T-helper 17 cell (primary cell): Measurements from ENCODE around the gene FBN1. TPM values are rescaled to one million over a fixed set of nuclear protein-coding genes. Genes with fewer than 3 reads are reported as not detected.

Source experiments
- ATAC-seq: fragments of 150-1000 bp; cut with Tn5 transposase; 2 replicates; pipeline ENCODE4 v1.10.0; 2021; ENCODE audit warnings: mild to moderate bottlenecking, moderate library complexity
- DNase-seq, 3 donors: peaks; one replicate each; pipeline versions ENCODE4 v3.0.0 to v3.0.0-alpha.2; 2020 to 2021
- H3K9me3 ChIP-seq: one replicate; pipeline ENCODE4 v1.7.0; 2013; ENCODE audit warnings: low read length, mild to moderate bottlenecking; ENCODE audit not compliant: control insufficient read depth, poor library complexity, severe bottlenecking
- H3K27ac Mint-ChIP-seq: one replicate; pipeline ENCODE4 v1.8.0; 2022; ENCODE audit warnings: mild to moderate bottlenecking, moderate library complexity, mixed read lengths
- H3K27me3 Mint-ChIP-seq: one replicate; pipeline ENCODE4 v1.8.0; 2022; ENCODE audit warnings: mixed read lengths
- H3K36me3 Mint-ChIP-seq: one replicate; pipeline ENCODE4 v1.8.0; 2022; ENCODE audit warnings: low read depth, mixed read lengths
- H3K4me1 Mint-ChIP-seq: one replicate; pipeline ENCODE4 v1.8.0; 2022; ENCODE audit warnings: mild to moderate bottlenecking, mixed read lengths
- H3K4me3 Mint-ChIP-seq: one replicate; pipeline ENCODE4 v1.8.0; 2022; ENCODE audit warnings: mild to moderate bottlenecking, moderate library complexity, mixed read lengths
- total RNA-seq, 4 donors: library from RNA in 2 of 4; stranded (reverse) in 2 of 4; gene quantifications; one replicate each; pipeline ENCODE4 v1.2.3 and lab custom pipeline; 2022 to 2026

Gene FBN1
- total RNA-seq, 2 donors from 2014 or later = 0.07 to 0.29 TPM

- DNase-seq = no peak
- Mint-ChIP-seq H3K36me3 (no peaks in the 10 kb centered on the region), H3K4me3 (no peak overlapping the region), H3K27ac (no peak overlapping the region), H3K4me1 (no peaks in the 10 kb centered on the region), H3K27me3 (peaks cover 24% of the 10 kb centered on the region)
- H3K9me3 ChIP-seq = no peaks in the 10 kb centered on the region
- no peak for ATAC-seq
Observed at GRCh38 chr15:48544778-48545177, 100.7 kb downstream of the FBN1 start.

GRCh38 chr15:48541341-48542278 lies 103.9 kb downstream of the FBN1 start:
- no peaks in the 10 kb centered on the region for H3K4me1 Mint-ChIP-seq
- H3K27me3 Mint-ChIP-seq = peaks cover 23% of the 10 kb centered on the region
- no peaks in the 10 kb centered on the region for H3K36me3 Mint-ChIP-seq
- ATAC-seq = no peak
- no peak overlapping the region for H3K27ac Mint-ChIP-seq
- no peak overlapping the region for H3K4me3 Mint-ChIP-seq
- DNase-seq = no peak
- no peaks in the 10 kb centered on the region for H3K9me3 ChIP-seq

- Mint-ChIP-seq H3K27me3 (peaks cover 23% of the 10 kb centered on the region), H3K36me3 (no peaks in the 10 kb centered on the region), H3K4me1 (no peaks in the 10 kb centered on the region), H3K4me3 (no peak overlapping the region), H3K27ac (no peak overlapping the region)
- no peak for DNase-seq
- H3K9me3 ChIP-seq = no peaks in the 10 kb centered on the region
- ATAC-seq = no peak
Observed at GRCh38 chr15:48540756-48541155, 104.8 kb downstream of the FBN1 start.

- Mint-ChIP-seq H3K36me3 (no peaks in the 10 kb centered on the region), H3K4me1 (no peaks in the 10 kb centered on the region), H3K27me3 (peaks cover 20% of the 10 kb centered on the region), H3K27ac (no peak overlapping the region), H3K4me3 (no peak overlapping the region)
- H3K9me3 ChIP-seq = no peaks in the 10 kb centered on the region
- ATAC-seq (no peak), DNase-seq (no peak)
Observed at GRCh38 chr15:48538941-48539340, 106.6 kb downstream of the FBN1 start.

GRCh38 chr15:48537271-48538113 lies 108.0 kb downstream of the FBN1 start:
- Mint-ChIP-seq H3K4me1 (no peaks in the 10 kb centered on the region), H3K36me3 (no peaks in the 10 kb centered on the region), H3K27ac (no peak overlapping the region), H3K27me3 (peaks cover 20% of the 10 kb centered on the region), H3K4me3 (no peak overlapping the region)
- ATAC-seq = no peak
- no peak for DNase-seq
- H3K9me3 ChIP-seq = no peaks in the 10 kb centered on the region

GRCh38 chr15:48536681-48537091 lies 108.8 kb downstream of the FBN1 start:
- Mint-ChIP-seq H3K36me3 (no peaks in the 10 kb centered on the region), H3K4me3 (no peak overlapping the region), H3K27me3 (peaks cover 14% of the 10 kb centered on the region), H3K27ac (no peak overlapping the region), H3K4me1 (no peaks in the 10 kb centered on the region)
- no peaks in the 10 kb centered on the region for H3K9me3 ChIP-seq
- ATAC-seq = no peak
- DNase-seq = no peak

GRCh38 chr15:48533982-48534381 lies 111.5 kb downstream of the FBN1 start:
- H3K9me3 ChIP-seq = no peaks in the 10 kb centered on the region
- ATAC-seq (no peak), DNase-seq (no peak)
- no peaks in the 10 kb centered on the region for H3K36me3 Mint-ChIP-seq
- no peak overlapping the region for H3K4me3 Mint-ChIP-seq
- H3K27ac Mint-ChIP-seq = no peak overlapping the region
- peaks cover 13% of the 10 kb centered on the region for H3K27me3 Mint-ChIP-seq
- H3K4me1 Mint-ChIP-seq = no peaks in the 10 kb centered on the region

- DNase-seq (no peak), ATAC-seq (no peak)
- Mint-ChIP-seq H3K4me1 (no peaks in the 10 kb centered on the region), H3K4me3 (no peak overlapping the region), H3K36me3 (no peaks in the 10 kb centered on the region), H3K27me3 (peaks cover 7% of the 10 kb centered on the region), H3K27ac (no peak overlapping the region)
- no peaks in the 10 kb centered on the region for H3K9me3 ChIP-seq
Observed at GRCh38 chr15:48532946-48533345, 112.6 kb downstream of the FBN1 start.

- H3K9me3 ChIP-seq = no peaks in the 10 kb centered on the region
- Mint-ChIP-seq H3K36me3 (no peaks in the 10 kb centered on the region), H3K4me1 (no peaks in the 10 kb centered on the region), H3K27me3 (no peaks in the 10 kb centered on the region), H3K4me3 (no peak overlapping the region), H3K27ac (no peak overlapping the region)
- ATAC-seq = no peak
- DNase-seq = no peak
Observed at GRCh38 chr15:48530528-48530927, 115.0 kb downstream of the FBN1 start.

- DNase-seq (no peak), ATAC-seq (no peak)
- Mint-ChIP-seq H3K36me3 (no peaks in the 10 kb centered on the region), H3K4me1 (no peaks in the 10 kb centered on the region), H3K4me3 (no peak overlapping the region), H3K27me3 (peaks cover 8% of the 10 kb centered on the region), H3K27ac (no peak overlapping the region)
- no peaks in the 10 kb centered on the region for H3K9me3 ChIP-seq
Observed at GRCh38 chr15:48528921-48529320, 116.6 kb downstream of the FBN1 start.

GRCh38 chr15:48527517-48527916 lies 118.0 kb downstream of the FBN1 start:
- ATAC-seq (no peak), DNase-seq (no peak)
- H3K27me3 Mint-ChIP-seq = peaks cover 8% of the 10 kb centered on the region
- no peaks in the 10 kb centered on the region for H3K9me3 ChIP-seq
- H3K4me3 Mint-ChIP-seq = no peak overlapping the region
- H3K4me1 Mint-ChIP-seq = no peaks in the 10 kb centered on the region
- H3K36me3 Mint-ChIP-seq = no peaks in the 10 kb centered on the region
- H3K27ac Mint-ChIP-seq = no peak overlapping the region

GRCh38 chr15:48522911-48523310 lies 122.6 kb downstream of the FBN1 start:
- Mint-ChIP-seq H3K27me3 (peaks cover 13% of the 10 kb centered on the region), H3K4me3 (no peak overlapping the region), H3K36me3 (no peaks in the 10 kb centered on the region), H3K27ac (no peak overlapping the region), H3K4me1 (no peaks in the 10 kb centered on the region)
- ATAC-seq = no peak
- no peak for DNase-seq
- no peaks in the 10 kb centered on the region for H3K9me3 ChIP-seq

- Mint-ChIP-seq H3K27me3 (peaks cover 13% of the 10 kb centered on the region), H3K4me1 (no peaks in the 10 kb centered on the region), H3K27ac (no peak overlapping the region), H3K36me3 (no peaks in the 10 kb centered on the region), H3K4me3 (no peak overlapping the region)
- ATAC-seq (no peak), DNase-seq (no peak)
- no peaks in the 10 kb centered on the region for H3K9me3 ChIP-seq
Observed at GRCh38 chr15:48522123-48522522, 123.4 kb downstream of the FBN1 start.
